GM19351 (cell line): ENCODE results near the gene CLN3.
"Not testable (repeated sequence)": the region's sequence is repeated elsewhere in the genome, so short reads cannot be mapped to it uniquely, and the experiment has no call there.

ENCODE experiments used
- ATAC-seq: cut with Tn5 transposase; IDR thresholded peaks from one replicate; pipeline ENCODE4 v1.9.1; 2021; ENCODE audit warnings: mild to moderate bottlenecking, moderate library complexity; ENCODE audit not compliant: unreplicated experiment

Gene CLN3

GRCh38 chr16:28495098-28495793 lies 3.4 kb upstream of the CLN3 start:
- no peak for ATAC-seq

- peak; percentile 57 for ATAC-seq
These were observed 2.4 kb upstream of the CLN3 start, which contains the start of gene APOBR for GRCh38 chr16:28494121-28494851. Gene APOBR, plus strand, starts transcription at chr16:28494643. Its CDS starts 39 bp downstream, at chr16:28494682.

- ATAC-seq: no peak
These were observed 637 bp upstream of the CLN3 start for GRCh38 chr16:28492511-28492910.

- peak; percentile 9 for ATAC-seq
These were observed 474 bp downstream of the CLN3 start for GRCh38 chr16:28491230-28491969.

- no peak for ATAC-seq
These were observed 5.6 kb downstream of the CLN3 start for GRCh38 chr16:28486266-28486665.

GRCh38 chr16:28483361-28483760 lies 8.5 kb downstream of the CLN3 start:
- ATAC-seq: not testable (repeated sequence)

- ATAC-seq: no peak
These were observed 9.8 kb downstream of the CLN3 start for GRCh38 chr16:28482026-28482425.

GRCh38 chr16:28478506-28479180 lies 13.2 kb downstream of the CLN3 start:
- no peak for ATAC-seq

GRCh38 chr16:28477311-28477920 lies 14.5 kb downstream of the CLN3 start:
- ATAC-seq: no peak

GRCh38 chr16:28475221-28475620 lies 16.7 kb downstream of the CLN3 start:
- no peak for ATAC-seq

- ATAC-seq: no peak
These were observed 18.1 kb downstream of the CLN3 start for GRCh38 chr16:28473714-28474265.

- not testable (repeated sequence) for ATAC-seq
These were observed 44.8 kb downstream of the CLN3 start for GRCh38 chr16:28447081-28447480.

GRCh38 chr16:28446388-28446787 lies 45.5 kb downstream of the CLN3 start:
- ATAC-seq: not testable (repeated sequence)

- ATAC-seq: not testable (repeated sequence)
These were observed 47.9 kb downstream of the CLN3 start for GRCh38 chr16:28443943-28444342.

- not testable (repeated sequence) for ATAC-seq
These were observed 53.0 kb downstream of the CLN3 start for GRCh38 chr16:28438899-28439298.

- ATAC-seq: not testable (repeated sequence)
These were observed 56.5 kb downstream of the CLN3 start for GRCh38 chr16:28435340-28435739.
